HFF-Myc (cell line): ENCODE measurements around the gene RAD51B.

Experiments
- DNase-seq: peaks from one replicate; pipeline ENCODE4 v3.0.0-alpha.2; 2011; ENCODE audit warnings: low read depth; ENCODE audit errors: extremely low read depth
- H3K4me3 ChIP-seq: replicated peaks from 2 replicates; pipeline ENCODE4 v1.5.1; 2011; ENCODE audit warnings: low read depth, mild to moderate bottlenecking, control low read depth, low read length
- TF ChIP-seq, protein P1 (sequence below): IDR thresholded peaks from 2 replicates; pipeline ENCODE4 v1.5.1; 2012; ENCODE audit warnings: mild to moderate bottlenecking, low read depth, low read length, control low read depth; ENCODE audit errors: missing control alignments

The RAD51B gene

DNA sequence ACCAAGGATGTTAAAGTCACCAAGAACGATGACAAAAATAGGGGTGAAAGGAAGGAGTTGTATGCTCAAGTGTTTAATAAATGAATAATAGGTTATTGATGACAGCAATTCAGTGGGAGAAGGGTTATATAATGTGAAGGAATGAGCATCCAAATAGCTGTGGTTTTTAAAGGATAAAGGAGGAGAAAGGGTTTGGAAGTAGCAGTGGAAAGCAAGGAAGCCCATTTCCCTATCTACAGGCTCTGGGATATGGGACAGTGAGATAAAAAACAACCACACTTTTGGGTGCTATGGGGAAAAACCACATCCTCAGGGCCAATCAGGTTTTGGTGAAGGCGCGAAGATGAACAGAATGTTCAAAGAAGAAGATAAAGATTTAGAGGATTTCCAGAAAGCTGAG is 714.7 kb downstream of the RAD51B start:
- no peak overlapping the region for H3K4me3 ChIP-seq
- no peak for DNase-seq
- TF ChIP-seq, protein P1, sequence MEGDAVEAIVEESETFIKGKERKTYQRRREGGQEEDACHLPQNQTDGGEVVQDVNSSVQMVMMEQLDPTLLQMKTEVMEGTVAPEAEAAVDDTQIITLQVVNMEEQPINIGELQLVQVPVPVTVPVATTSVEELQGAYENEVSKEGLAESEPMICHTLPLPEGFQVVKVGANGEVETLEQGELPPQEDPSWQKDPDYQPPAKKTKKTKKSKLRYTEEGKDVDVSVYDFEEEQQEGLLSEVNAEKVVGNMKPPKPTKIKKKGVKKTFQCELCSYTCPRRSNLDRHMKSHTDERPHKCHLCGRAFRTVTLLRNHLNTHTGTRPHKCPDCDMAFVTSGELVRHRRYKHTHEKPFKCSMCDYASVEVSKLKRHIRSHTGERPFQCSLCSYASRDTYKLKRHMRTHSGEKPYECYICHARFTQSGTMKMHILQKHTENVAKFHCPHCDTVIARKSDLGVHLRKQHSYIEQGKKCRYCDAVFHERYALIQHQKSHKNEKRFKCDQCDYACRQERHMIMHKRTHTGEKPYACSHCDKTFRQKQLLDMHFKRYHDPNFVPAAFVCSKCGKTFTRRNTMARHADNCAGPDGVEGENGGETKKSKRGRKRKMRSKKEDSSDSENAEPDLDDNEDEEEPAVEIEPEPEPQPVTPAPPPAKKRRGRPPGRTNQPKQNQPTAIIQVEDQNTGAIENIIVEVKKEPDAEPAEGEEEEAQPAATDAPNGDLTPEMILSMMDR, result no peak

DNA sequence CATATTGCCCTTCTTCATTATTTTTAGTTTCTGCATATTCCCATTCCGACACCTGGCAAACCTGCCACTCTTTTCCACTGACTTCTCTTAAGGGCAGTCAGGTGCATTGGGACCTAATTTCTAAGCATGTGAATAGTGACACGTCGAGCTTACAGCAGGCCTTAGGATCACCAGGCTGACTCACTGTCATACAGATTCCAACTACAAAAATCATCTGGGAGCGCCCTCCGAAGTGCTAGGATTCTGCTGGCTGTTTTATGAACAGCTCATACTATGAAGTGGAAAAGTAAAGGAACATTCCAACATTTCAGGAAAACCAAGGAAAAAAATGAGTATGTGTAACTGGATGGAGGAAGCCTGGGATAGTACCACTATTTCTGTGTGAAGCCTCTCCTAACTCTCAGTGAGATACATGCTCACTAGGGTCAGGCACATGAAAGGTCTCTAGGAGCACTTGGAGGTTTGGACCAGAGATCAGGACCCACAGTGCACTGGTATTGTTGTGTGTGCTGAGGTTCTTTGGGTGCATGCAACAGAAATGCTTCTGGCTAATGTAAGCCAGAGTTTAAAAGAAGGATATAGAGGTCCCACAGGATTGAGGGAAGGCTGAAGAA is 715.9 kb downstream of the RAD51B start:
- DNase-seq, result no peak
- TF ChIP-seq, protein P1, result no peak
- no peak overlapping the region for H3K4me3 ChIP-seq

DNA sequence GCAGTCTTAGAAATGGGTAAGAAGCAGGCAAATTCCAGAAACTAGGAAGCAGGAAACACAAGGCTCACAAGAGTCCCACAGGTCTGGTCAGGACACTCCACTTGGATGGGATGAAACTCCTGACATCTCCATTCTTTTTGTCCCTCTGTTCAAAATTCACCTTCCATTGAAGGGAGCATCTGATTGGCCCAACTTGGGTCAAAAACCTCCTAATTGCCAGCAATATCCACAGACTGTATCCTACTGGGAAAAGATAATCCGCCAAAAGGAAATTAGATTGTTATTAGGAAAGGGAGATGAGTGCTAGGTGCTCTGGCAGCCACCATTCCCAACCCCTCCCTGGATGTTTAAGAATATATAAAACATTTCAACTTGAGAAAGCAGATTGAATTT is 716.4 kb downstream of the RAD51B start:
- TF ChIP-seq, protein P1, result no peak
- DNase-seq, result no peak
- H3K4me3 ChIP-seq, result no peak overlapping the region

DNA sequence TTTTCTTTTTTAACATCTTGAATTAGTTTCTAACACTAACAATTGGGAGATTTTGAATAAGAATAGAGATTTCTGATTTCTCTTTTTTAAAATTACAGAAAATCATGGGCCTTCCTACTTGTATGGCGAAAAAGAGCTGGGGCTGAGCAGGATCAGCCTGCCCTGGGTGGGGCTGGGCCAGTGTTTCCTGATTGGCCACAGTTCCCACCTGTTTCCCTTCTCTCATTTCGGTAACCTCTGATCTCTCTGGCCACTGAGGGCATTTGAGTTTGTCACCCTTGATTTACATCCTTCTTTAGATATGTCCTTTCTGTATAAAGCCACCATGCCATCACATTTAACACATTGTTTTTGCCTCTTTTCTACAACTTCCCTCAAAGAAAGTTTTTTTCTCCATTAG is 719.1 kb downstream of the RAD51B start:
- TF ChIP-seq, protein P1, result no peak
- no peak overlapping the region for H3K4me3 ChIP-seq
- no peak for DNase-seq

DNA sequence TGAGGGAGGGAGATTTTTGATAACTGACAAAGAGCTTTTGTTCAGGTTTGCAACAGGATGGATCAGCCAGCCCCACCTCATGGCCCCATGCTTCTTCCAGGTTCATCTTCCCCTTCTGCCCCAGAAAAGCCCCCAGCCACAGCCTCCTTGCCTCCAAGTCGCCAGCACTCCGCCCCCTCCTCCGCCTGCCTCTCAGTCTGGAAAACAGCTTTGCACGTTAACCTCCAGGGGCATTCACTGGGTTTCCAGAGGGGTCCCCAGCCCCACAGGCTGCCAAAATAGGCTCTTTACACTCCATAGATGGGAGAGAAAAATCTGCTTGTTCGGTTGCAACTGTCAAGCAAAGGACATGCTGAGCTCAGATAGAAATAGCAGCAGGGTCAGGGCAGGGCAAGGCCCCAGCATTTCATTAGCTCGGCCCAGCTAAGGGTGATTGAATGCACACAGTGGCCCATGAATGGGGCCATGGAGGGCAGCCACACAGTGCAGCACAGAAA is 719.7 kb downstream of the RAD51B start:
- TF ChIP-seq, protein P1, result no peak
- H3K4me3 ChIP-seq, result no peak overlapping the region
- DNase-seq, result no peak

DNA sequence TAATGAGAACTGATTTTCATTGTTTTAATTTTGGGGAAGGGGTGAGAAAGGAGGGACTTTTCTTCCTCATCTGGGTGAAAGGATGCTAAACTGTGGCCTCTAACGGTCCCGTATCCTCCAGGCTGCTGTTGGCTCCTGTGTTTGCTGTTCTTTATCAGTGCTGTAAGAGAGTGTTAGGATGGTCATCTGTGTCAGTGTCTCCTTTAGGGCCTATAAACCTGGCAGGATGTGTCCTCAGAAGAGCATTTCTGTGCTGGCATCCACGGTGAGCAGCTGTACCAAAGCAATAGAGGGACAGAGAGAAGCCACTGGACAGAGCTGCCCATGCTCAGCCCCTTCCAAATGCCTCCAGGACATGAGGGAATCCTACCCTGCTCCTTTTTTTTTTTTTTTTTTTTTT is 720.2 kb downstream of the RAD51B start:
- TF ChIP-seq, protein P1, result no peak
- no peak for DNase-seq
- H3K4me3 ChIP-seq, result no peak overlapping the region

DNA sequence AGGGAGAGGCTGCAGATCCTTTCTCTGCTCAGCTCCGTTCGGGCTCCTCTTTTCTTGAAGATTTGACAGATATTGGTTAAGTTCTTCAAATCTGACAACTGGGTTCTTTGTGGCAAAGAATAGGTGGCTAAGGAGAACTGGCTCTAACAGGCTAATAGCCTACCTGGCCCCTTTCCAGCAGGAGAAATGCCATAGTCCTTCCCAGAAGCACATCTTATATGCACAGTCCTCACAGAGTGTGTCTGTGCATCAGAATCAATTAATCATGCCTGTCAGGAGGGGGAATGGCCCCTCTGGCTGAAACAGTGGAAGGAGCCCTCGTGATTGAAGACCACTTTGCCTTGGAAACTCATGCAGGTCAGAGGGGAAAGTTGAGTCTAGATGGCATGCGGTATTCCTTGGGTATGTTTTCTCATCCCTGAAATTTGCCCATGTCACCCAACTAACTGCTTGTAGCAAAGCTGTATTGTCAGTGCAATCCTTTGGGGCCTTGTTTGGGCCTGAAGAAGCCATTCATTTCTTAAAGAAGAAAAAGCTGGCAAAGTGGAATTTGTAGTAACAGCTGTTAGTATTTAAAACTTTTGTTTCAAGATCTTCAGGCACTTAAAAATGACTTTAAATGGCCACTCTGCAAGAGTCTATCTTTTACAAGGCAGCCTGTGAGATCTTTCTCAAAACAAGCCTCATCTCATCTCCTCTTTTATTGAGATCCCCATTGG is 721.8 kb downstream of the RAD51B start:
- no peak for DNase-seq
- TF ChIP-seq, protein P1, result no peak
- no peak overlapping the region for H3K4me3 ChIP-seq
